DOHH2 (cell line): ENCODE results near the gene ARL14EP.

ENCODE experiments used
- CTCF ChIP-seq: fragments of 200-600 bp; sonication (generic); IDR thresholded peaks from one replicate; pipeline ENCODE4 v1.5.1; 2014; ENCODE audit warnings: antibody characterized with exemption, mild to moderate bottlenecking, low read depth, low read length; ENCODE audit not compliant: poor library complexity, severe bottlenecking
- EZH2phosphoT487 ChIP-seq: fragments of 200-600 bp; sonication (generic); IDR thresholded peaks from 2 replicates; pipeline ENCODE4 v1.6.1; 2017; ENCODE audit warnings: borderline replicate concordance, mild to moderate bottlenecking, antibody characterized with exemption, low read length, moderate library complexity, mixed read lengths

DNA sequence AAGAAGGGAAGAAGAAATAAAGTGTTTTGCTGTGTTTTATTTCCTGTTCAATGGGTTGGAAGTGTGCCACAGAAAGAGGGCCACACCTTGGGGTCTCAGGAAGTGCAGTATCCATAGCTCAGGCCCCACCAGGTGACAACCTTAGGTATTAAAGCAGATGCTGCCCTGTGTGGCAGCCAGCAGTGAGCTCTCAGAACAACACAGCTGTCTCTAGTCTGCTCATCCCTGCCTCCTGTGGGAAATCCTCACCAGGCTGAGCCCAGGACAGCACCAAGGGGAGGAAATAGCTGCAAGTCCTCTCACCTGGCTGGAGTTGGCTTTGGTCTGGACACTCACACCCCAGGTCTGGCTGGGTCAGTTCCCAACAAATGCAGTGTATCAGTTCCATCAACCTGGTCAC lies 25.1 kb downstream of the ARL14EP start:
- TF ChIP-seq CTCF (no peak), EZH2phosphoT487 (no peak)
